T-helper 2 cell (primary cell): ENCODE results near the gene HSPG2.

ENCODE experiments used
- DNase-seq, 5 experiments: peaks; one replicate each; pipeline versions ENCODE4 v3.0.0 to v3.0.0-alpha.2; 2012 to 2022

Gene HSPG2

GRCh38 chr1:21879928-21880618, 57.0 kb downstream of the HSPG2 start:
- DNase-seq = no peak

GRCh38 chr1:21878840-21879478, 58.2 kb downstream of the HSPG2 start:
- DNase-seq = no peak

- no peak for DNase-seq
Measured at GRCh38 chr1:21878009-21878773, 58.9 kb downstream of the HSPG2 start.

DNA sequence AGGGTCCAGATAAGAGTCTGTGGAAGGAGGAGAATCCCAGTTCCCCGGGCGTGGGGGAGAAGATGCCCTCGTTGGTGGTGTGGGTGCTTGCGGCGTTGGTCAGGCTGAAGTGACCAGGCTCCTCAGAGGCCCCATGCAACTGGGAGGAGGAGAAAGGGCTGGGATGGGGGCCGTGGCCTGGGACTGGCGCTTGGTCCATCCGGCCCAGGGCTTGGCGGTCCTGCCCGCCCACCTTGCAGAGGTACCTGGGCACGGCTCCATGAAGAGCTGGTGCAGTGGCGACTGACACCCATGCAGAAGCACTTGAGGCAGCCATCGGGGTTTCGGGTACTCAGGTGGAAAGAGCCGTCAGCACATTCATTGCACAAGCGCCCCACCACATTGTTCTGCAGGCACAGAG, 60.8 kb downstream of the HSPG2 start:
- no peak for DNase-seq

GRCh38 chr1:21875621-21876063, 61.5 kb downstream of the HSPG2 start:
- DNase-seq = no peak

DNA sequence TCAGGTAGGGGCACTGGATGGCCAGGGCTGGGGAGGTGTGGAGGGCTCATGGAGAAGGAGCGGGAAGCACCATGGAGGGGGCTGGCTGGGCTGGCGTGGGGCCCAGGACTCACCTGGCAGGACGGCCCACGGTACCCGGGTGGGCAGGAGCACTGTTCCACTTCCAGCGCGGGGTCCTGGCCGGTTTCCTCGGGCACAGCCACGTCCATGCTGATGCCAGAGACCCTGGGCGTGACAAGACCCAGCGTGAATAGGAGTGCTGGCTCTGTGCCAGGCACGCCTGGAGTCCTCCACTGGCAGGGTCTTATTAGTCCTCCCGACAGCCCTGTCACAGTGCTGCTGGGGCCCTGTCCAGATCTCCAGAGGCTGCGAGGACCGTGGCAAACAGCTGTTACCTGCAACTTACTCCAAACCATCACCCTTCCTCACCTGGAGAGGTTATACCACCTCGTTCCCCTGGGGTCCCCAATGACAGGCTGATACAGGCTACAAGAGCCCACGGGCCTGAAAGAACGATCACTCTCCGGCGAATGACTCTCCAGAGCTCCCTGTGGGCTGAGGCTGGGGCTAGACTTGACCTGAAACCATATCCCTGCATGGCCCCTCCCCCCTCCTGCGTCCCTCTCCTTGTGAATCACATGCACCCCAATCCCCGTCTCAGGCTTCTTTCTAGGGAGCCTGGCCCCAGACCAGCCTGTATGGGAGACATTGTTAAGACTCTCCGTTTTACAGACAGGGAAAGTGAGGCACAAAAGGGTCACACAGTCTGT, 62.1 kb downstream of the HSPG2 start:
- no peak for DNase-seq

GRCh38 chr1:21874328-21874727, 62.8 kb downstream of the HSPG2 start:
- DNase-seq = no peak

- DNase-seq = no peak
Measured at GRCh38 chr1:21873761-21874160, 63.3 kb downstream of the HSPG2 start.

DNA sequence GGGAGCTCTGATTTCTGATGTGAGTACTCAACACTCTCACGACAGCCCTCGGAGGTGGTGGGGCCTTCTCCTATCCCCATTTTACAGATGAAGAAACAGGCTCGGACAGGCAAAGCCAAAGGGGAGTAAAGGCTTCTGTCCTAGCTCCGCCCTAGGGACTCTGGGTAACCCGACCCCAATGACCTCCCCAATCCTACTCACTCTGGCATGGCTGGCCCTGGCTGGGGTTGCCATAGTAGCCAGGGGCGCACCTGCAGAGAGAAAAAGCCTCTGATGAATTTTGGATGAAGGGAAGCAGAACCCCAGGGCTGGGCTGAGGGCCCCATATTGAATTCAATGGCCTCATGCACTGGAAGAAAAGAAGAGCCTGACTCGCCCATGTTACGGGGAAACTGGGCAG, 63.9 kb downstream of the HSPG2 start:
- no peak for DNase-seq

DNA sequence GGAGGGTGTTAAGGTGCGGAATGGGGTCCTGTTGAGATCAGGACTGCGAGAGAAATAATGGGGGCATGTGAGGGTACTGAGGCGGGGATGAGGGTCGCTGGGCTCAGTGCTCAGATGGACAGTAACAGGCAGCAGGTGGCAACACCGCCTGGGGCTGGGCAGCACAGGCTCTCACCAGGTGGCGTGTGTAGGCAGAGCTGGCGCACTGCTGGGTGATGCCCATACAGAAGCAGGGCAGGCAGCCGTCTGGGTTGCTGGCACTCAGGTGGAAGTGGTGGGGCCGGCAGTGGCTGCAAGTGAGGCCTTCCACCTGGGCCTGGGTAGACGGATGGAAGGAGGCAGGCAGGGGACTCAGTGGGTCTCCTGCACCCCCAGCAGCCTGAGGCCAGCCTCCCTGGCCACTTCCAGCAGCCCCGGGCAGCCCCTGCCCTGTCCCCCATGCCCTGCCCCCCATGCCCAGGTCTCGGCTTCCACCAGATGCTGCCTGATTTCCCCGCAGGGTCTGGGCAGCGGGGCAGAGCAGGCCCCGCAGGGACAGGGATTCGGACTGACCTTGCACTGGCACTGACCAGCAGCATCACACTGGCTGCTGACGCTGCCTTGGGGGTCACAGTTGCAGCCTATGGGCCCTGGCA, 64.5 kb downstream of the HSPG2 start:
- DNase-seq = no peak

DNA sequence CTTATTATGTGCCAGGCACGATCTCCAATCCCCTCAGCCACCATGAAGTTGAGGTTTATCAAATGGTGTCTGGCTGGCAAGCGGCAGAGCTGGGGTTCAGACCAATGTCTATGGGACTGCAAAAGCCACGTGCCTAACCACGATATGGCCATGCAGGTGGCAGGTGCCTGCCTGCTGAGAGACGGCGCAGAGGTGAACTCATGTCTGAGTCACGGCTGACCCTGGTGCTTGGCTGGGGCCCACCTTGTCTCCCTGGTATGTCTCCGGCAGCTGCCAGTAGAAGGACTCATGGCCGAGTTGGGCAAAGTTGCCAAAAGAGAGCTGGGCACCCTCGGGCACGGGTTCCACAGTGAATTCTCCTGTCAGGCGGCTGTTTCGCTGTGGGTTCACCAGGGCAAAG, 65.2 kb downstream of the HSPG2 start:
- DNase-seq = no peak

- DNase-seq = no peak
Measured at GRCh38 chr1:21870611-21871010, 66.5 kb downstream of the HSPG2 start.

DNA sequence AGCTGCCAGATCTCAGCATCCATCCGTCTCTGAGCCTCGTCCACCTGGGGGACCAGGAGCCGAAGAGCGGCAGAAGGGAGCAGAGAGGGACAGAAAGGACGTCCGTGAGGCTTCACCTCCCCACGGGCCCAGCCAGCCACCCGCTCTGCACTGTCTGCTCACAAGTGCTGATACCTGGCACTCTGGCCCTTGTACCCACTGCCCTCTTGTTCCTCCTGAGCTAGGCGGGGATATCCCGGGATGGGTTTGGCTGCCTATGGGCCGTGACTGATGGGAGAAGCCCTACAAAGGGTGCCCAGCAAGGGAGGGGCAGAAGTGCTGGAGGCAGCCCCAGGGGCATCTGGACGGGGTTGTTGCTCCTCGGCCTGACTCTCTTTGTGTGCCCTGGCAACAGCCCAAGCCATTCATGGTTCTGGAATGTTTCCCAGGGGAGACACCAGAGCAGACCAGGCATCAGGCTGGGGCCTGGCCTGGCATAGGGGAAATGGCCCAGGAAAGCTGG, 67.4 kb downstream of the HSPG2 start:
- DNase-seq = no peak

DNA sequence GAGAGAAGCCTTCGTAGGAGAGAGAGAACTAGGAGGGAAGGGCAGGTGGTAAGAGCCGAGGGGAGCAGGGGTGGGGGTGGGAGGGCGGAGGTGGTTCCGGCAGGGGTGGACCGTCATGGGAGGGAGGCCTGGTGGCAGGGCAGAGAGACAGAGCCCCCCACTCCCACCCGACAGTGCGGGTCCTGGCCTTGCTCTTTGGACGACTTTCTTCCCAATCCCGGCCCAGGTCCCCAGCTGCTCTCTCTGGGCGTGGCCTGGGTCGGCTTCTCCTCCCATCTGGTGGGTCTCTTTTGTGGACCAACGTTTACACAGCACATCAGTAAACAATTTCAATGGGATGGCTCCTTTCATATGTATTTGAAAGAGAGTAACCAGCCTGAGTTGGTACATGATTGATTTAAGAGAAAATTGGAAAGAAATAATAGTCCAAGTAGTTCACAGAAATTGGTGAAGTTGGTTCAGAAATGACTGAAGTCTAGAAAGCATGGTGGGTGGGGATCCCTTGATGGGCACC, 68.1 kb downstream of the HSPG2 start:
- DNase-seq = no peak

DNA sequence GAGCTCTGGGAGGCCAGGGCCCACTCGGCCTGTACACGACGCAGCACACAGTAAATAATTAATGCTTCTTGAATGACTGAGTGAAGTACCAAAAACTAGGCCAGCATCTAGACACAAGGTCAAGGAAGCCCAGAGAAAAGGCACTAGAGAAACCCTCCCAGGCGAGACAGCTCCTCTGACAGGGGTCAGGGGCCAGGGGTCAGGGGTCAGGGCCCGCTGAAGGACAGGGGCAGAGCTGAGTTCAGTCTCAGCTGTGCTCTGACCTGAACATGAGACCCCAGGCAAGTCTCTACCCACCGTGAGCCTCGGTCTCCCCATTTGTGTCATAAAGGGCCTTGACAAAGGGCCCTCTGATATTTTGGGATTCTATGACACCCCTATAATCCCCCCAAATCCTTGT, 68.6 kb downstream of the HSPG2 start:
- no peak for DNase-seq

DNA sequence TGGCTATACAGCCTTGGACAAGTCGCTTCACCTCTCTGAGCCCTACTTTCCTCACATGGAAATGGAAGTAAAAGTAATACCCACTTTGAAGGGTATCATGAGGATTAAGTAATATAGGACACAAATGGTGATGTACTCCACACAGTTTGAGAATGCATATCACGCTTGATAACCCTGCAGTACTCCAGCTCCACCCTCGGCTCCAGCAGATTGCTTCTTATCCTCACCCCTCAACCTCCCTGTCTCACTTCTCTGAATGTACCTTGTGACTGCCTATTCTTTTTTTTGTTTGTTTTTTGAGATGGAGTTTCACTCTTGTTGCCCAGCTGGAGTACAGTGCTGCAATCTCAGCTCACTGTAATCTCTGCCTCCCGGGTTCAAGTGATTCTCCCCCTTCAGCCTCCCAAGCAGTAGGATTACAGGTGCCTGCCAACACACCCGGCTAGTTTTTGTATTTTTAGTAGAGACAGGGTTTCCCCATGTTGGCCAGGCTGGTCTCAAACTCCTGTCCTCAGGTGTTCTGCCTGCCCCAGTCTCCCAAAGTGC, 69.6 kb downstream of the HSPG2 start:
- DNase-seq = no peak

GRCh38 chr1:21866707-21867043, 70.4 kb downstream of the HSPG2 start:
- no peak for DNase-seq

DNA sequence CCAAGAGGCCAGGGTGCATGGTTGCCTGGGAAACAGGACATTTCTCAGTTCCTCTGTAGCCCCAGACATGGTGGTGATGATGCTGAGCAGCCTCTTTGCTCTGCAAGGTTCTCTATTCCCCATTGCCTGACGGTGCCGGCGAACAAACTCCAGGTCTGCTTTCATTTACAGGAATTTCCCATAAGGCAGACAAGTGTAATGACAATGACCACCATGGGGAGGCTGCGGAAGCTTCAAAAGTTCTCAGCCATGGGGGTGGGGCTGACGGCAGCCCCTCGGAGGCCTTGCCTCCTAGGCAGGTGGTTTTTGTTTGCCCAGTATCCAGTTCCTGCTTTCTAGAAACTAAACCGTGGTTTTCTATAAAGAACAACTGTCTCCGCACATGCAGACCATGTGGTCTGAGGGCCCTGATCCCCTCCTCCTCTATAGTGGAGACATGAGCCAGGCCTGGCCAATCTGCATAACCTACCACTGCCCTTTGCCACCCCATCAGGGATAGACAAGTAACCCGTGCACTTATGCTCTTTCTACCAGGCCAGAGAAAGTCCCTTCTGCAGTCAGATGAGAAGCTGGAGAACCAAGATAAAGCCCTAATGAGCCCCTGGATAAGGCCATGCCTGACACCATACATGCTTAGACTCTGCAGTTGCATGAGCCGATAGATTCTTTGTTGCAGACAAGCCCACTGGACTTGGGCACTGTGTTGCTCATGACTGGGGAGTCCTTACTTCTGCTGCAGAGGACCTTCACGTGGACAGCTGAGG, 71.0 kb downstream of the HSPG2 start:
- DNase-seq = no peak

GRCh38 chr1:21865609-21865942, 71.5 kb downstream of the HSPG2 start:
- no peak for DNase-seq

- no peak for DNase-seq
Measured at GRCh38 chr1:21864730-21865129, 72.4 kb downstream of the HSPG2 start.

DNA sequence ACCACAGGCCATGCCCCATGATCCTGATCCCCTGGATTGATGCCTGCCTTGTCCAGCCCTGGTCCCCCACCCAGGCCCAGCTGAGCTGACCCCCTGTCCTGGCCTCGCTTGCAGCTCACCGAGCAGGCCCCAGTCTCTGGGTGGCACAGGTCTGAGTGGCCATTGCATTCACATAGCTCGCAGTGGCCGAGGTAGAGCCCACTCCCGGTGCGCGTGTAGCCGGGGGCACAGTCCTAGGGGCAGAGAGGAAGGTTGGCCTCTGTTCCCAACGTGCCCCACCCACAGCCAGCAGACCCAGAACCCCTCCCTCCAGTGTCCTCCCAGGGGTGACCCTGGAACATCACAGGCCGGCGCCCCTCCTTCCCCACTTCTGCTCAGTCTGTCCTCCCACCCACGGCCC, 73.1 kb downstream of the HSPG2 start:
- DNase-seq = no peak
